ENCODE data around the gene FCRL6. TPM values are rescaled to one million over a fixed set of nuclear protein-coding genes. Genes with fewer than 3 reads are reported as not detected.

Gene FCRL6
- total and polyA plus RNA-seq, 7 donors: 0.20 to 0.39 (median 0.26) TPM; not detected in 3

GRCh38 chr1:159765806-159766205 is 36.4 kb upstream of the FCRL6 start:
- H3K4me3 ChIP-seq: no peak overlapping the region
- no peak for DNase-seq
- WGBS, 3 donors: 79 to 86% (median 81%) methylated on average over 3 of the region's 3 CpGs
- no peak for ATAC-seq
- no peak overlapping the region for H3K27ac ChIP-seq
- no peaks in the 10 kb centered on the region for H3K4me1 ChIP-seq
- H3K27me3 ChIP-seq (ENCODE audit: insufficient read depth in 3 of 3, low read length in 2 of 3): no peaks in the 10 kb centered on the region
- no peaks in the 10 kb centered on the region for H3K36me3 ChIP-seq (ENCODE audit: insufficient read depth in 1 of 2, low read depth in 1 of 2)
- intact Hi-C loops (cut with DNase I): no loop called here
- no peaks in the 10 kb centered on the region for H3K9me3 ChIP-seq
- TF ChIP-seq CTCF (IDR thresholded peaks at IDR 0.05): no peak

GRCh38 chr1:159771127-159771895 is 30.8 kb upstream of the FCRL6 start:
- Histone ChIP-seq H3K36me3 (ENCODE audit: insufficient read depth in 1 of 2, low read depth in 1 of 2) (no peaks in the 10 kb centered on the region), H3K27me3 (ENCODE audit: insufficient read depth in 3 of 3, low read length in 2 of 3) (no peaks in the 10 kb centered on the region), H3K9me3 (no peaks in the 10 kb centered on the region), H3K27ac (no peak overlapping the region), H3K4me3 (no peak overlapping the region), H3K4me1 (no peaks in the 10 kb centered on the region)
- intact Hi-C loops (cut with DNase I): no loop called here
- DNase-seq (no peak), ATAC-seq (no peak)
- WGBS, 3 donors: 87 to 88% (median 87%) methylated on average over 2 of the region's 2 CpGs
- TF ChIP-seq CTCF (IDR thresholded peaks at IDR 0.05): no peak

- intact Hi-C loops (cut with DNase I): no loop called here
- no peak for TF ChIP-seq CTCF (IDR thresholded peaks at IDR 0.05)
- no peaks in the 10 kb centered on the region for H3K9me3 ChIP-seq
- H3K27ac ChIP-seq: no peak overlapping the region
- H3K27me3 ChIP-seq (ENCODE audit: insufficient read depth in 3 of 3, low read length in 2 of 3): no peaks in the 10 kb centered on the region
- WGBS, 3 donors: 67 to 79% (median 74%) methylated on average over 2 of the region's 2 CpGs
- peaks cover 4% of the 10 kb centered on the region for H3K4me1 ChIP-seq
- H3K4me3 ChIP-seq: no peak overlapping the region
- ATAC-seq (no peak), DNase-seq (no peak)
- H3K36me3 ChIP-seq (ENCODE audit: insufficient read depth in 1 of 2, low read depth in 1 of 2): no peaks in the 10 kb centered on the region
These were observed 27.7 kb upstream of the FCRL6 start for GRCh38 chr1:159774465-159774864.

GRCh38 chr1:159775716-159776115 is 26.4 kb upstream of the FCRL6 start:
- DNase-seq: no peak
- Histone ChIP-seq H3K27ac (no peak overlapping the region), H3K27me3 (ENCODE audit: insufficient read depth in 3 of 3, low read length in 2 of 3) (no peaks in the 10 kb centered on the region), H3K36me3 (ENCODE audit: insufficient read depth in 1 of 2, low read depth in 1 of 2) (no peaks in the 10 kb centered on the region), H3K4me1 (peaks cover 14% of the 10 kb centered on the region), H3K4me3 (no peak overlapping the region), H3K9me3 (no peaks in the 10 kb centered on the region)
- no peak for ATAC-seq
- intact Hi-C loops (cut with DNase I): no loop called here
- no peak for TF ChIP-seq CTCF (IDR thresholded peaks at IDR 0.05)
- 83 to 89% (median 86%) methylated on average over 2 of the region's 2 CpGs for WGBS, 3 donors

- Histone ChIP-seq H3K4me1 (peaks cover 14% of the 10 kb centered on the region), H3K27me3 (ENCODE audit: insufficient read depth in 3 of 3, low read length in 2 of 3) (no peaks in the 10 kb centered on the region), H3K27ac (no peak overlapping the region), H3K4me3 (no peak overlapping the region), H3K36me3 (ENCODE audit: insufficient read depth in 1 of 2, low read depth in 1 of 2) (no peaks in the 10 kb centered on the region), H3K9me3 (no peaks in the 10 kb centered on the region)
- DNase-seq: no peak
- intact Hi-C loops (cut with DNase I): no loop called here
- TF ChIP-seq CTCF (IDR thresholded peaks at IDR 0.05): no peak
- ATAC-seq: no peak
- 88 to 94% (median 93%) methylated on average over 4 of the region's 4 CpGs for WGBS, 3 donors
These were observed 23.9 kb upstream of the FCRL6 start for GRCh38 chr1:159778266-159778665.

Measured in psoas muscle (tissue), 8 donors.